ENCODE measurements around the gene FRRS1.

GRCh38 chr1:99669821-99670220 lies 96.6 kb downstream of the FRRS1 start:
- no peak for TF ChIP-seq HDAC2 (IDR thresholded peaks at IDR 0.05)
- TF ChIP-seq MAX (IDR thresholded peaks at IDR 0.05), result no peak
- TF ChIP-seq, protein P1, sequence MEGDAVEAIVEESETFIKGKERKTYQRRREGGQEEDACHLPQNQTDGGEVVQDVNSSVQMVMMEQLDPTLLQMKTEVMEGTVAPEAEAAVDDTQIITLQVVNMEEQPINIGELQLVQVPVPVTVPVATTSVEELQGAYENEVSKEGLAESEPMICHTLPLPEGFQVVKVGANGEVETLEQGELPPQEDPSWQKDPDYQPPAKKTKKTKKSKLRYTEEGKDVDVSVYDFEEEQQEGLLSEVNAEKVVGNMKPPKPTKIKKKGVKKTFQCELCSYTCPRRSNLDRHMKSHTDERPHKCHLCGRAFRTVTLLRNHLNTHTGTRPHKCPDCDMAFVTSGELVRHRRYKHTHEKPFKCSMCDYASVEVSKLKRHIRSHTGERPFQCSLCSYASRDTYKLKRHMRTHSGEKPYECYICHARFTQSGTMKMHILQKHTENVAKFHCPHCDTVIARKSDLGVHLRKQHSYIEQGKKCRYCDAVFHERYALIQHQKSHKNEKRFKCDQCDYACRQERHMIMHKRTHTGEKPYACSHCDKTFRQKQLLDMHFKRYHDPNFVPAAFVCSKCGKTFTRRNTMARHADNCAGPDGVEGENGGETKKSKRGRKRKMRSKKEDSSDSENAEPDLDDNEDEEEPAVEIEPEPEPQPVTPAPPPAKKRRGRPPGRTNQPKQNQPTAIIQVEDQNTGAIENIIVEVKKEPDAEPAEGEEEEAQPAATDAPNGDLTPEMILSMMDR (IDR thresholded peaks at IDR 0.05), result no peak
- no peak for TF ChIP-seq SMC3 (IDR thresholded peaks at IDR 0.05)
- TF ChIP-seq RFX5 (IDR thresholded peaks at IDR 0.05), result no peak
- TF ChIP-seq TP53 (CRISPR knock-in tag; IDR thresholded peaks at IDR 0.05), result no peak
- no peak for TF ChIP-seq ZNF302 (CRISPR knock-in tag; IDR thresholded peaks at IDR 0.05)
- no peak for TF ChIP-seq BHLHE40 (IDR thresholded peaks at IDR 0.05; ENCODE audit: low read depth, low read length)
- no peak for TF ChIP-seq ZFP36 (IDR thresholded peaks at IDR 0.05; ENCODE audit: borderline replicate concordance, partially characterized antibody)
- TF ChIP-seq JUN (IDR thresholded peaks at IDR 0.05), result no peak
- no peak for TF ChIP-seq POLR2A (IDR thresholded peaks at IDR 0.05; ENCODE audit: low read length)

All from A549 (cell line).